ENCODE measurements around the gene NTN4. TPM values are rescaled to one million over a fixed set of nuclear protein-coding genes. Genes with fewer than 3 reads are reported as not detected.
"Not testable (repeated sequence)": the region's sequence is repeated elsewhere in the genome, so short reads cannot be mapped to it uniquely, and the experiment has no call there.

NTN4 gene
- polyA plus RNA-seq, 1 of the 3 experiments (the other 2 are of a cell fraction), result 0.08 TPM

GRCh38 chr12:95678684-95679083 lies 111.9 kb downstream of the NTN4 start:
- Histone ChIP-seq H3K9me3 (no peaks in the 10 kb centered on the region), H3K4me2 (no peak overlapping the region), H3K9me2 (no peaks in the 10 kb centered on the region), H3K36me3 (replicated peaks in 1 of 2; ENCODE audit: control insufficient read depth in 1 of 2, insufficient read depth in 2 of 2, low read length in 1 of 2) (no peaks in the 10 kb centered on the region), H3K4me1 (ENCODE audit: control insufficient read depth in 1 of 2, insufficient read depth in 2 of 2, low read depth in 1 of 2, low read length in 1 of 2) (peaks cover 0 to 14% of the 10 kb centered on the region in 2 experiments; a peak in 3 of 4 replicates), H3K4me3 (ENCODE audit: low read depth in 2 of 2, low read length in 1 of 2) (no peak overlapping the region), H3K79me2 (ENCODE audit: insufficient read depth) (no peaks in the 10 kb centered on the region), H3K27ac (ENCODE audit: low read depth in 2 of 2, low read length in 1 of 2) (no peak overlapping the region), H4K20me1 (ENCODE audit: insufficient read depth) (no peaks in the 10 kb centered on the region), H3K9ac (no peak overlapping the region), H3K27me3 (ENCODE audit: insufficient read depth) (no peaks in the 10 kb centered on the region), H3F3A (replicated peaks; ENCODE audit: insufficient read depth) (no peaks in the 10 kb centered on the region), H2AFZ (ENCODE audit: low read depth) (no peak overlapping the region)
- TF ChIP-seq MEF2A (IDR thresholded peaks at IDR 0.05; ENCODE audit: borderline replicate concordance, low read depth) (no peak), FOXM1 (IDR thresholded peaks at IDR 0.05; ENCODE audit: low read depth) (no peak), RFX5 (IDR thresholded peaks at IDR 0.05; ENCODE audit: low read length) (no peak), POLR2AphosphoS5 (IDR thresholded peaks at IDR 0.05; ENCODE audit: low read depth, low read length) (no peak), TEAD4 (IDR thresholded peaks at IDR 0.05; ENCODE audit: borderline replicate concordance, insufficient read depth) (no peak), GABPA (IDR thresholded peaks at IDR 0.05; ENCODE audit: low read depth) (no peak), SMC3 (IDR thresholded peaks at IDR 0.05; ENCODE audit: low read depth, low read length) (no peak), CTCF (IDR thresholded peaks at IDR 0.05) (no peak), USF1 (IDR thresholded peaks at IDR 0.05; ENCODE audit: borderline replicate concordance, low read depth) (no peak)
- DNase-seq, result no peak
- CTCF ChIA-PET, result no interaction called here
- 40% methylated on average over 1 of the region's 1 CpG for WGBS (ENCODE audit: low lambda C conversion rate)
- POLR2A ChIA-PET, result no interaction called here

- H3K4me3 ChIP-seq (ENCODE audit: low read depth in 2 of 2, low read length in 1 of 2); H3K27me3 ChIP-seq (ENCODE audit: insufficient read depth); DNase-seq; CTCF ChIA-PET; H3K79me2 ChIP-seq (ENCODE audit: insufficient read depth); H3K27ac ChIP-seq (ENCODE audit: low read depth in 2 of 2, low read length in 1 of 2); H4K20me1 ChIP-seq (ENCODE audit: insufficient read depth); H3K9me2 ChIP-seq; H3K9ac ChIP-seq; H3K36me3 ChIP-seq (replicated peaks in 1 of 2; ENCODE audit: control insufficient read depth in 1 of 2, insufficient read depth in 2 of 2, low read length in 1 of 2); H3K4me1 ChIP-seq (ENCODE audit: control insufficient read depth in 1 of 2, insufficient read depth in 2 of 2, low read depth in 1 of 2, low read length in 1 of 2); POLR2A ChIA-PET; H3K4me2 ChIP-seq; H3K9me3 ChIP-seq; H3F3A ChIP-seq (replicated peaks; ENCODE audit: insufficient read depth); H2AFZ ChIP-seq (ENCODE audit: low read depth): not testable (repeated sequence)
- WGBS (ENCODE audit: low lambda C conversion rate), result 56% methylated on average over 3 of the region's 3 CpGs
Observed at GRCh38 chr12:95677782-95678181, 112.8 kb downstream of the NTN4 start.

- Histone ChIP-seq H3K27ac (ENCODE audit: low read depth in 2 of 2, low read length in 1 of 2) (peak overlapping the region in 1 of 2 experiments; percentile 58; a peak in 2 of 4 replicates), H3K79me2 (ENCODE audit: insufficient read depth) (no peaks in the 10 kb centered on the region), H3K27me3 (ENCODE audit: insufficient read depth) (no peaks in the 10 kb centered on the region), H3K4me3 (ENCODE audit: low read depth in 2 of 2, low read length in 1 of 2) (no peak overlapping the region), H3K4me1 (ENCODE audit: control insufficient read depth in 1 of 2, insufficient read depth in 2 of 2, low read depth in 1 of 2, low read length in 1 of 2) (peaks cover 0 to 10% of the 10 kb centered on the region in 2 experiments; a peak in 3 of 4 replicates), H3K36me3 (replicated peaks in 1 of 2; ENCODE audit: control insufficient read depth in 1 of 2, insufficient read depth in 2 of 2, low read length in 1 of 2) (no peaks in the 10 kb centered on the region), H2AFZ (ENCODE audit: low read depth) (no peak overlapping the region), H3K9me3 (no peaks in the 10 kb centered on the region), H3F3A (replicated peaks; ENCODE audit: insufficient read depth) (no peaks in the 10 kb centered on the region), H3K4me2 (no peak overlapping the region), H3K9ac (no peak overlapping the region), H4K20me1 (ENCODE audit: insufficient read depth) (no peaks in the 10 kb centered on the region), H3K9me2 (no peaks in the 10 kb centered on the region)
- peak; percentile 75 for DNase-seq
- CTCF ChIA-PET, result interaction anchor here (0.7 to 0.8 kb wide), 2 partner anchors 13 to 51 kb away, joined by 3 read pairs; no protein-coding TSS in a partner anchor
- POLR2A ChIA-PET, result no interaction called here
- WGBS (ENCODE audit: low lambda C conversion rate), result 33% methylated on average over 1 of the region's 1 CpG
- TF ChIP-seq MXI1 (IDR thresholded peaks at IDR 0.05; ENCODE audit: low read depth, low read length) (peak; percentile 52; the same call in 1 of the 2 replicates), RCOR1 (IDR thresholded peaks at IDR 0.05; ENCODE audit: low read length) (peak; percentile 57), NFIC (IDR thresholded peaks at IDR 0.05; ENCODE audit: borderline replicate concordance) (peak; percentile 36; the same call in 1 of the 2 replicates), JUND (IDR thresholded peaks at IDR 0.05) (no peak), CHD2 (IDR thresholded peaks at IDR 0.05; ENCODE audit: low read length, partially characterized antibody) (peak; percentile 66), GATA2 (CRISPR knock-in tag; IDR thresholded peaks at IDR 0.05) (no peak)
- TF ChIP-seq, protein P1, sequence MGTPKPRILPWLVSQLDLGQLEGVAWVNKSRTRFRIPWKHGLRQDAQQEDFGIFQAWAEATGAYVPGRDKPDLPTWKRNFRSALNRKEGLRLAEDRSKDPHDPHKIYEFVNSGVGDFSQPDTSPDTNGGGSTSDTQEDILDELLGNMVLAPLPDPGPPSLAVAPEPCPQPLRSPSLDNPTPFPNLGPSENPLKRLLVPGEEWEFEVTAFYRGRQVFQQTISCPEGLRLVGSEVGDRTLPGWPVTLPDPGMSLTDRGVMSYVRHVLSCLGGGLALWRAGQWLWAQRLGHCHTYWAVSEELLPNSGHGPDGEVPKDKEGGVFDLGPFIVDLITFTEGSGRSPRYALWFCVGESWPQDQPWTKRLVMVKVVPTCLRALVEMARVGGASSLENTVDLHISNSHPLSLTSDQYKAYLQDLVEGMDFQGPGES (IDR thresholded peaks at IDR 0.05; ENCODE audit: low read depth, low read length), result no peak
- TF ChIP-seq, protein P2, sequence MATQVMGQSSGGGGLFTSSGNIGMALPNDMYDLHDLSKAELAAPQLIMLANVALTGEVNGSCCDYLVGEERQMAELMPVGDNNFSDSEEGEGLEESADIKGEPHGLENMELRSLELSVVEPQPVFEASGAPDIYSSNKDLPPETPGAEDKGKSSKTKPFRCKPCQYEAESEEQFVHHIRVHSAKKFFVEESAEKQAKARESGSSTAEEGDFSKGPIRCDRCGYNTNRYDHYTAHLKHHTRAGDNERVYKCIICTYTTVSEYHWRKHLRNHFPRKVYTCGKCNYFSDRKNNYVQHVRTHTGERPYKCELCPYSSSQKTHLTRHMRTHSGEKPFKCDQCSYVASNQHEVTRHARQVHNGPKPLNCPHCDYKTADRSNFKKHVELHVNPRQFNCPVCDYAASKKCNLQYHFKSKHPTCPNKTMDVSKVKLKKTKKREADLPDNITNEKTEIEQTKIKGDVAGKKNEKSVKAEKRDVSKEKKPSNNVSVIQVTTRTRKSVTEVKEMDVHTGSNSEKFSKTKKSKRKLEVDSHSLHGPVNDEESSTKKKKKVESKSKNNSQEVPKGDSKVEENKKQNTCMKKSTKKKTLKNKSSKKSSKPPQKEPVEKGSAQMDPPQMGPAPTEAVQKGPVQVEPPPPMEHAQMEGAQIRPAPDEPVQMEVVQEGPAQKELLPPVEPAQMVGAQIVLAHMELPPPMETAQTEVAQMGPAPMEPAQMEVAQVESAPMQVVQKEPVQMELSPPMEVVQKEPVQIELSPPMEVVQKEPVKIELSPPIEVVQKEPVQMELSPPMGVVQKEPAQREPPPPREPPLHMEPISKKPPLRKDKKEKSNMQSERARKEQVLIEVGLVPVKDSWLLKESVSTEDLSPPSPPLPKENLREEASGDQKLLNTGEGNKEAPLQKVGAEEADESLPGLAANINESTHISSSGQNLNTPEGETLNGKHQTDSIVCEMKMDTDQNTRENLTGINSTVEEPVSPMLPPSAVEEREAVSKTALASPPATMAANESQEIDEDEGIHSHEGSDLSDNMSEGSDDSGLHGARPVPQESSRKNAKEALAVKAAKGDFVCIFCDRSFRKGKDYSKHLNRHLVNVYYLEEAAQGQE (IDR thresholded peaks at IDR 0.05; ENCODE audit: low read depth, low read length), result no peak
Observed at GRCh38 chr12:95674631-95675030, 115.9 kb downstream of the NTN4 start.
